ENCODE results near the gene C1GALT1.

- TF ChIP-seq, protein P1, sequence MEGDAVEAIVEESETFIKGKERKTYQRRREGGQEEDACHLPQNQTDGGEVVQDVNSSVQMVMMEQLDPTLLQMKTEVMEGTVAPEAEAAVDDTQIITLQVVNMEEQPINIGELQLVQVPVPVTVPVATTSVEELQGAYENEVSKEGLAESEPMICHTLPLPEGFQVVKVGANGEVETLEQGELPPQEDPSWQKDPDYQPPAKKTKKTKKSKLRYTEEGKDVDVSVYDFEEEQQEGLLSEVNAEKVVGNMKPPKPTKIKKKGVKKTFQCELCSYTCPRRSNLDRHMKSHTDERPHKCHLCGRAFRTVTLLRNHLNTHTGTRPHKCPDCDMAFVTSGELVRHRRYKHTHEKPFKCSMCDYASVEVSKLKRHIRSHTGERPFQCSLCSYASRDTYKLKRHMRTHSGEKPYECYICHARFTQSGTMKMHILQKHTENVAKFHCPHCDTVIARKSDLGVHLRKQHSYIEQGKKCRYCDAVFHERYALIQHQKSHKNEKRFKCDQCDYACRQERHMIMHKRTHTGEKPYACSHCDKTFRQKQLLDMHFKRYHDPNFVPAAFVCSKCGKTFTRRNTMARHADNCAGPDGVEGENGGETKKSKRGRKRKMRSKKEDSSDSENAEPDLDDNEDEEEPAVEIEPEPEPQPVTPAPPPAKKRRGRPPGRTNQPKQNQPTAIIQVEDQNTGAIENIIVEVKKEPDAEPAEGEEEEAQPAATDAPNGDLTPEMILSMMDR (conservative IDR thresholded peaks at IDR 0.05): no peak
- no peak for TF ChIP-seq EZH2 (IDR thresholded peaks at IDR 0.05; ENCODE audit: low read depth)
Measured at GRCh38 chr7:7272294-7272693, 90.0 kb downstream of the C1GALT1 start.
